Epithelial cell of proximal tubule (primary cell): ENCODE measurements around the gene TSSK3. TPM values are rescaled to one million over a fixed set of nuclear protein-coding genes. Genes with fewer than 3 reads are reported as not detected.
A peak's percentile ranks its signal among the peaks of the same experiment; 100 is the strongest.

Experiments used
- DNase-seq: peaks from one replicate; pipeline ENCODE4 v3.0.0-alpha.2; 2011; ENCODE audit warnings: low read depth
- H3K4me3 ChIP-seq: 2 replicates; pipeline ENCODE4 v1.5.1; 2011; ENCODE audit warnings: low read depth, mild to moderate bottlenecking, low read length
- CTCF ChIP-seq: conservative IDR thresholded peaks from 2 replicates; pipeline ENCODE4 v1.5.1; 2012; ENCODE audit warnings: low read depth, mild to moderate bottlenecking, low read length
- total RNA-seq: library from RNA; depleted of rRNA; stranded (reverse); fragments of >200 nt; gene quantifications from 2 replicates; pipeline ENCODE4 v1.2.3, GENCODE V29; 2015

The TSSK3 gene
- total RNA-seq, 1 donor from 2014 or later, result not detected

GRCh38 chr1:32380057-32380456 is 17.7 kb downstream of the TSSK3 start:
- no peak overlapping the region for H3K4me3 ChIP-seq
- TF ChIP-seq CTCF, result no peak
- no peak for DNase-seq

- TF ChIP-seq CTCF, result no peak
- no peak overlapping the region for H3K4me3 ChIP-seq
- no peak for DNase-seq
Observed at GRCh38 chr1:32386676-32387392, 24.5 kb downstream of the TSSK3 start.

- TF ChIP-seq CTCF, result no peak
- DNase-seq, result no peak
- H3K4me3 ChIP-seq, result no peak overlapping the region
Observed at GRCh38 chr1:32388641-32389040, 26.3 kb downstream of the TSSK3 start.

- no peak for TF ChIP-seq CTCF
- DNase-seq, result no peak
- no peak overlapping the region for H3K4me3 ChIP-seq
Observed at GRCh38 chr1:32390904-32391870, 28.8 kb downstream of the TSSK3 start.

- no peak for TF ChIP-seq CTCF
- no peak for DNase-seq
Observed at GRCh38 chr1:32392325-32392724, 30.0 kb downstream of the TSSK3 start.

GRCh38 chr1:32393136-32393535 is 30.8 kb downstream of the TSSK3 start:
- peak overlapping the region; percentile 98 for H3K4me3 ChIP-seq
- no peak for DNase-seq
- TF ChIP-seq CTCF, result no peak

More at GRCh38 chr1:32392325-32392724, 30.0 kb downstream of the TSSK3 start:
- no peak overlapping the region for H3K4me3 ChIP-seq
